CD4-positive, alpha-beta T cell treated with Interleukin-6 at 100 ng/mL for 8 hours (primary cell): ENCODE measurements around the gene EP400.
"Not testable (repeated sequence)": the region's sequence is repeated elsewhere in the genome, so short reads cannot be mapped to it uniquely, and the experiment has no call there.

Experiments used
- DNase-seq: peaks from one replicate; pipeline ENCODE4 v3.0.0-alpha.2; 2020; ENCODE audit warnings: mixed read lengths, low spot score

EP400 gene

GRCh38 chr12:132094269-132094891 lies 144.6 kb downstream of the EP400 start:
- DNase-seq = no peak

- DNase-seq = no peak
These were observed 146.0 kb downstream of the EP400 start for GRCh38 chr12:132095520-132096409.

DNA sequence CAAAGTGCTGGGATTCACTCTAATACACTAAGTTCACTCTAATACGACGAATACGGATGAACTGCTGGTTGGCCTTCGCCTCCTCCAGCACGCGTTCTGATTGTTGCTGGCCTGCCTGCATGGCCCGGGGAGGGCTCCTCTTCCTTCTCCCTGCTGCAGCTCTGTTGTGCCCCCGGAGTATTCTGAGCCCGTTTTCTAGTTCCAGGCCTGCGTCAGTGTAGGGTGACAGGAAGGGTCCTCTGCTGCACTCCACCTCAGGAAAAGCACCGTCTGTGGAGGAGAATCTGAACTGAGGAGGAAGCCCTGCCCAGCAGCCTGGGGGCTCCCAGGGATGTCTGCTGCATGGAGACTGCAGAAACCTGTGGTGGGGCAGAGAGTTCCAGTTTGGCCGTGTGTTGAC lies 150.0 kb downstream of the EP400 start:
- no peak for DNase-seq

DNA sequence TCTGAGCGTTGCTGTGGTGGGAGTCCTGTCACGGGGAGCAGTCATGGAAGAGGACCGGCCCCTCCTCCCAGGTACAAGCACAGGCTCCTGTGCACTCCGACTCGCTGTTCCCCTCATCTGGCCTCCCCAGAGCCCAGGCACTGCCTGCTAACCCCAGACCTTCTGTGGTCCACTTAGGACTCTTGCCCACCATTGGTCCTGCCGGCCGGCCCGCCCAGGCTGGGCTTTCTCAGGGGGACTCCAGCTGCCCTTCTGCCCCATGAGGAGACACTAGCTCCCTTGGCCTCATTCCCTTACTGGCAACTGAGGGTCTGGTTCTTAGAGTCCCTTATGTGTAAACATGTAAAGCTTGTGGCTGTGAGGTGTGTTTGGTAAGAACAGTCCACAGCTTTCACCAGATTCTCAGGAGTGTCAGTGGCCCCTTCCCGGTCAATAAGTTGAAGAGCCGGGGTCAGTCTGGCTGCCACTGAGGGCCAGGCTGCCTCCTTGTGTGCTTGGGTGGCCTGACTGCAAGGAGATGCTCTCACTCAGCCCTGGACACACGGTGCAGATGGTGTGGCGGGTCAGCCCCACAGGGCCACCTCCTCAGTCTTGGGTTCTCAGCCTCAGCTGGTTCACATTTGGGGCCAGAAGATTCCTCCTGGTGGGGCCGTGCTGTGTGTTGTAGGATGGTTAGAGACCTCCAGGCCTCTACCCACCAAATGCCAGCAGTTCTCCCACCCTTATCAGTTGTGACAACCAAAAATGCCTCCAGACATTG lies 150.7 kb downstream of the EP400 start:
- no peak for DNase-seq

DNA sequence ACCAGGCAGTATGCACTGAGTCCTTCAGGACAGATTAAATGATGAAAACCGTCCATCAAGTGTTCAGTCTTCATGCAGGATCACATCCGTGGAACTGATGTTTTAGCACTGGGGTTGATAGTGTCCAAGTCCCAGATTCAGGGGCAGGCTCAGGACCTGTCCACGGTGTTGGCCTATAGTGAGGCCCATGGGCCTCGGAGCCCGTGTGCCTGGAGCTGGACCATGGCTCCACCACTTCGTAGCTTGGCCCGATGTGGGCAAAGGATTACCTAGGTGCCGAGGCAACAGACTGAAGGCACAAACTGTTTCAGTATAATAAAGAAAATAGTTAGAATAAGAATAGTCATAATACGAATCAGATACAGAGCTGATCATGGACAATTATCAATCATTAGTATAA lies 152.6 kb downstream of the EP400 start:
- no peak for DNase-seq

- DNase-seq = not testable (repeated sequence)
These were observed 153.3 kb downstream of the EP400 start for GRCh38 chr12:132103072-132103471.

DNA sequence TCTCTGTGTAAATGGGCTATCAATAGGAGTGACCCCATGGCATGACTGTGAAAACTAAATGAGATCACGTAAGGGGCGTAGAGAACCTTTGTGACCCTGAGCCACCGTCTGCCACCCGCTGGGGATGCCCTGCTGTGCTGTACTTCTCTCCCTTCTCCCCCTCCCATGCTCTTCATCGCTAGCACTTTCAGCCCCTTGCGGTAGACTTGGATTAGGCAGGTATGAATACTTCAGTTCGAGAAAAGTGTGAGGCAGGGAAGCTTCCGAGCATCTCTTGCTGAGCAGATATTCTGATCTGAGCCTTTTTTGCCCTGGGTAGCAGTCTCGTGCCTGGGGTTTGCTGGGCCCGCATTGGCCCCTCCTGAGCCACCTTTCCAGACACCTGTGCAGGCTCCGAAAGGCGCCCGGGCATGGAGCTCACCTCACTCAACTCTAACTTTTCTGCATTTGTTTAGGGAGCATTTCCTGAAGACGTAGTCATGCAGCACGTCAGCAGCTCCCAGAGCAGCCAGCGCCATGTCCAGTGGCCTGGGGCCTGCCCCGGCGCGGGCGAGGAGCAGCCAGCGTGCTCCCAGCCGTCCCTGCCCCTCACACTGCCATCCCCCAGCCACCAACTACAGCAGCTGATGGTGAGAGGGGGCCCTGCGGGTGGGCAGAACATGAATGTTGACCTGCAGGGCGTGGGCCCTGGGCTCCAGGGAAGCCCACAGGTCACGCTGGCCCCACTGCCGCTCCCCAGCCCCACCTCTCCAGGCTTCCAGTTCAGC lies 154.0 kb downstream of the EP400 start:
- DNase-seq = no peak

DNA sequence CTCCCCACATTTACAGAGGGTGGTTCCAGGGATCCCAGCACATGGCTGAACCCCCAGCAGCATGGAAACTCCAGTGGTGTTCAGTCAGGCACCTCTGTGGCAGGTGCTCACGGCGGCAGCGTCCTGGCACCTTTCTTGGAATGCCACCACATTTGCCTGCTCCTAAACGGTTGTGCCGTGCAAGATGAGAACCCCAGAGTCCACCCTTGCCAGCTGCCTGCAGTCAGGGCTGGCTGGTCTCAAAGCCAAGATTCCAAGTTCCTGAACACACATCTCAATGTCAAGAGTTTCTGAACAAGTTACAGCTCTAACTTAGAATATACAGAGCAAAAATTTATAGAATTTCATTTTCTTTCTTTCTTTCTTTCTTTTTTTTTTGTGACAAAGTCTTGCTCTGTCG lies 155.7 kb downstream of the EP400 start:
- no peak for DNase-seq

DNA sequence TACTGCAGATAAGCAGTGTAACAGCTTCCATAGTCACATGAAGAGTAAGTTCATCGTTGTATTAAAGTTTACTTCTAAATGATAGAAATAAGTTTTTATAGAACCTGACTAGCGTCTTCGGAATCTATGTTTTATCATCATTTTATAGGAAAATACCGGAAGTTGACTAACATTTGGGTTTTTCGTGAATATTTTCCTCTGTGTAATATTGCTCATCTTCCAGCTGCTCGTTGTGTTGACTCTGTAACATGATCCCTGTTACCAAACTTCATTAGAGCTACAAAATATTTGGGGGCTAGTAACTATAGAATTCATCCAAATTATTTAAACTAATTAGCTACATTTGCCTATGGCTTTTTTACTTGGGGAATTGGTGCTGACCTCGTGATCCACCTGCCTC lies 157.2 kb downstream of the EP400 start:
- no peak for DNase-seq

- DNase-seq = no peak
These were observed 158.6 kb downstream of the EP400 start for GRCh38 chr12:132108211-132108832.

- DNase-seq = no peak
These were observed 160.0 kb downstream of the EP400 start for GRCh38 chr12:132109741-132110140.

GRCh38 chr12:132110677-132111076 lies 160.9 kb downstream of the EP400 start:
- DNase-seq = no peak

DNA sequence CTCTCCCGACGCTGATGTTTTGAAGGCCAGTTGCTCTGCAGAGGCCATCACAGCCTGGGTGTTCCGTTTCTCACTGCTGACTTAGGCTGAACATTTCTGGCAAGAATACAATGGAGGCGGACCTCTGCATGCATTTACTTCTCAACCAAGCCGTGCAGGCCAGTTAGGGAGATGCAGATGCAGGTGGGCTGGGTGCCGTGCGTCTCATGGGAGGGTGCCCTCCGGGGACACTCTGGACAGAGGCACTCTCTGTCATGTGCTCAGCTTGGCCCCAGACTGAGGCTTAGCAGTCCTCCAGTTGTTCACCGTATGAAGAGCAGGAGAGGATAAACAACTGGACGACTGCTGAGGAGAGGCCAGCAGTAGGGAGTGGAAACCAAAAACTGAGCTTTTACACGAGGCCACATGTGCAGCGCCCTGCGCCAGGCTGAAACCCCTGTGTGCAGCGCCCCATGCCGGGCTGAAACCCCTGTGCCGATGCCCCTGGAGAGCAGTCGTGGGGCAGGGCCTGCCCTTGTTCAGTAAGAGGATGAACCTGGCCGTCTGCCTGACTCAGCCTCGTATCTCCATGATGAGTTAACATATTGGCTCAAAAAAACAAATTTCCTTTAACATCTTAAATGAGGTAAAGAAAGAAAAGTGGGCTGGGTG lies 162.0 kb downstream of the EP400 start:
- no peak for DNase-seq

- DNase-seq = no peak
These were observed 164.9 kb downstream of the EP400 start for GRCh38 chr12:132114667-132115066.

- DNase-seq = no peak
These were observed 165.8 kb downstream of the EP400 start for GRCh38 chr12:132115500-132115899.

DNA sequence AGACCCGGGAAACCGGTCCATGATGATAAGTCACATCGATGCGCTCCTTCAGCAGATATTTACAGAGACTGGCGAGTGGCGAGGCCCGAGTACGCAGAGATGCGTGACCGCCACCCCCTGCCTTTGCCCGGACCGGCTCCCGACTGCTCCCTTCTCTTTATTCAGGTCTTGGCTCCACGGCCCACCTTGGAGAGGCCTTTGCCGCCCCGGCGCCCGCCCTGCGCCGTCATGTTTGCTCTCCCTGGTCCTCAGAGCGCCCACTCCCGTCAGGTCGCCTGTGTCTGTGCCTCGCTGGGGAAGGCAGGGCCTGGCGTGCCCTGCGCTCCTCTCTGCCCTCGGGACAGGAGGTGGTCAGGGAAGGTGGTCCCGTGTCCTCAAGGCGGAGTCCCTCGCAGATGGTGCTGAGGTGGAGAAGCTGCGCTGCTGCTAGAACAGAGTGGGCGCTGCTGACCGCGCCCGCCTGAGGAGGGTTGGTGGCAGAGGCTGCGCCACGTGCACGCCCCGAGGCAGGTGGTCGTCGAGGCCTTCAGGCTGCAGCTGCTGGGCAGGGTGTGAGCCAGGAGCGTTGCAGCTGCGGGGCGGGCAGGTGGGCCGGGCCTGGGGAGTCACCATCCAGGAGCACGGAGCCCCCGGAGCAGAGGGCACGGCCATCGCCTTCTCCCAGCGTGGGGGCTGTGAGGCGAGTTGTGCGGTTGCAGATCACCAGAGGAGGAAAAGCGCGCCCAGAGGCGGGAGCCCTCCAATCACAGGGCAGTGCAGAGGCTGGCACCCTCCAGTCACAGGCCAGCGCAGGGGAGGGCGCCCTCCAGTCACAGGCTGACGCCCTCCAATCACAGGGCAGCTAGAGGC lies 167.2 kb downstream of the EP400 start:
- no peak for DNase-seq

DNA sequence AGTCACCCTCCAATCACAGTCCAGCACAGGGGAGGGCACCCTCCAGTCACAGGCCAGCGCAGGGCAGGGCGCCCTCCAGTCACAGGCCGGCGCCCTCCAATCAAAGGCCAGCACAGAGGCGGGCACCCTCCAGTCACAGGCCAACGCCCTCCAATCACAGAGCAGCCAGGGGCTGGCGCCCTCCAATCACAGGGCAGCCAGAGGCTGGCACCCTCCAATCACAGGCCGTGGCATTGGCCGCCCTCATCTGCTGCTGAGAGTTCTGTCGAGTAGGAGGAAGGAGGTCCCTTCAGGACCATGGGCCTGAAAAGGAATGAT lies 167.8 kb downstream of the EP400 start:
- DNase-seq = no peak

DNA sequence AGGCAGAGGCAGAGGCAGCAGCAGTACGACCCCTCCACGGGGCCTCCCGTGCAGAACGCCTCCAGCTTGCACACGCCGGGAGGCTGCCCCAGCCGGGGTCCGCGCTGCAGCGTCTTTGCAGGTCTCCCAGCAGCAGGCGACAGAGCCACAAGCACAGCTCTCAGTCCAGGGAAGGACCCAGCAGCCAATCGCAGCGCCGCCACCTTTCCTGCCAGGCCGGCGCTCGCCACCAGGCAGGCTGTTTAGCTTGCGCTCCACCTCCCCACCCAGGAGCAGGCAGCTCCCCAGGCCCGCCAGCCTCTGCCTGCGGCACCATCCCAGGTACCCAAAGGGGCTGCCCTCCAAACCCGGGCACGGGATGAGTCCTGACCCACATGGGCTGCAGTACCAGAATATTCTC lies 169.1 kb downstream of the EP400 start:
- no peak for DNase-seq

DNA sequence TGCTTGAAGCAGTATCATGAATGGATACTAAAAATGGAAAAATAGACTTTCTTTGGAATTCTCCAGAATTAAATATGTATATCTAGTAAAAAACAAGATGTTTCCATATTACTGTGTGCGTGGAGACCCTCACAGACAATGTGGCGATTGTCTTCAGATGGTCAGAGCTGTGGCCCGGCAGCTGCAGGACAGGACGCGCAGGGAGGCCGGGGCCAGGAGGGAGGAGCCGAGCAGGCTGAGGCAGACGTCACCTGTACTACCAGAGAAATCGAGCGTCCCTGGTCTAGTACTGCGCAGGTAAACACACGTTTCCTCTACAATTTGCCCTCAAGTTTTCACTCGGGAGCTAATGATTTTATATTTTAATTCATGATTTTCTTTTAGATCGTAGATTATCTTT lies 171.5 kb downstream of the EP400 start:
- no peak for DNase-seq
